Measurements from ENCODE around the gene OR6J1.

OR6J1 gene

DNA sequence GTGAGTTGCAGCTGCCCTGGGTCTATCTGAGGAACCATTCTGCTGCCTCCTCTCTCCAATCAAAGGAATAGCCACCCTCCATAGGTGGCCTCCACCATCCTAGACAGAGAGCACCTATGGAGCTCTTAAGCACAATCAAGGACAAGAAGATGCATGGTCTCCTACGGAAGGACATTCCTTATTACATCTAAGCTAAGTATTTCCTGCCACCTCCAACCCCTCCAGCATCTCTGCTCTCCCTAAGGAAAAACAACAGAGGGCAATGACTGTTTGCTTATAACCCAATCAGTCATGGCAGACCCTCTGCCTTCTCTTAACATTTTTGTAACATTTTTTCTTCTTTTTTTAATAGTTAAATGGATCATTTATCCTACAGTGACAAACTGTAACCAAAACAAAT, 14.8 kb upstream of the OR6J1 start:
- no peak for TF ChIP-seq ZFX (IDR thresholded peaks at IDR 0.05)
- TF ChIP-seq CTCF (conservative IDR thresholded peaks at IDR 0.05) = no peak
- no peak overlapping the region for H3K27ac ChIP-seq

- no peak overlapping the region for H3K27ac ChIP-seq
- TF ChIP-seq CTCF (conservative IDR thresholded peaks at IDR 0.05) (peak; percentile 39), ZFX (IDR thresholded peaks at IDR 0.05) (no peak)
These were observed 13.7 kb upstream of the OR6J1 start for GRCh38 chr14:22657861-22658260.

- no peak overlapping the region for H3K27ac ChIP-seq
- no peak for TF ChIP-seq ZFX (IDR thresholded peaks at IDR 0.05)
- no peak for TF ChIP-seq CTCF (conservative IDR thresholded peaks at IDR 0.05)
These were observed 13.0 kb upstream of the OR6J1 start for GRCh38 chr14:22656945-22657731.

DNA sequence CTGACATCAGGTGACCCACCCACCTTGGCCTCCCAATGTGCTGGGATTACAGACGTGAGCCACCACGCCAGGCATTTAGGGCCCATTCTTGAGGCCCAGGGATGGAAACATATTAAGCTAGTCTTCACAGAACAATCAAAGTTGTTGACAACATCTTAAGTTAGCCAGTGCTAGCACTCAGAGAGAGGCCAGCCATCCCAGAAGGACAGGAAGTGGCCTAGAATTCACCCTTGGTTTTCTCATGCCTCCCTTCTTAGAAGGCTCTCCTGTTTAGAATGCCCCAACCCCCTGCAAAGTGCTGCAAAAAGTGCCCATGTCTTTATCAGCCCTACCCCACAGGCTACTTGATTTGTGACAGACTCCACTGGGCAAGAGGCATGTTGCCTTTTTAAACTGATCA, 12.1 kb upstream of the OR6J1 start:
- no peak overlapping the region for H3K27ac ChIP-seq
- TF ChIP-seq CTCF (conservative IDR thresholded peaks at IDR 0.05) (no peak), ZFX (IDR thresholded peaks at IDR 0.05) (no peak)

GRCh38 chr14:22653012-22653621, 9.0 kb upstream of the OR6J1 start:
- no peak overlapping the region for H3K27ac ChIP-seq

GRCh38 chr14:22651586-22651985, 7.4 kb upstream of the OR6J1 start:
- no peak overlapping the region for H3K27ac ChIP-seq
- TF ChIP-seq ZFX (IDR thresholded peaks at IDR 0.05) (no peak), CTCF (conservative IDR thresholded peaks at IDR 0.05) (no peak)

More at GRCh38 chr14:22653012-22653621, 9.0 kb upstream of the OR6J1 start:
- no peak for TF ChIP-seq ZFX (IDR thresholded peaks at IDR 0.05)
- TF ChIP-seq CTCF (conservative IDR thresholded peaks at IDR 0.05) = peak; percentile 84

DNA sequence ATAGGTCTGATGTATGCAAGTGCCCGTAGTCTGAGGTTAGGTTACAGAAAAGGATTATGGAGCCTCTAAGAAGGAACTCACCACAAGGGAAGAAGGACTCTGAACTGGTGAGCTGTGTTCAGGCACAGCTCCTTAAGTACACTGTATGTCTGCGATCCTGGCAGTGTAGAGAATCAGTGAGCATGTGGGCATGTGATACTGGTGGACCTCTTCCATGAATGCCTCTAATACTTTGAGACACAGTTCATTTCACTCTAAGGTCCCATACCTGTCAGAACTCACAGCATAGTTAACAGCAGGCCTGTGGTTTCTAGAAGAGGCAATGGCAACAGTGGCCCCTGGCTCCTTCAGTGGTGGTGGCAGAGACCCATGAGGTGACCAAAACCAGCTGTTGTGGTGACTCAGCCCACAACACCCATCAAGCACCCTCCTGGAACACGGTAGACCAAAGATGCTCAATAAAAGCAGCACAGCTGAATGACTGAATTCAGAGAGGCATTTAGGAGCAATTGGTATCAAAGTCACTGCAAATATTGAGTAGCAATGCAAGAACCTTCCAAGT, 6.9 kb upstream of the OR6J1 start:
- no peak overlapping the region for H3K27ac ChIP-seq
- TF ChIP-seq CTCF (conservative IDR thresholded peaks at IDR 0.05) (no peak), ZFX (IDR thresholded peaks at IDR 0.05) (no peak)
